ENCODE results near the gene APC. TPM values are rescaled to one million over a fixed set of nuclear protein-coding genes. Genes with fewer than 3 reads are reported as not detected.

Gene APC
- total and polyA plus RNA-seq, 10 of the 15 experiments (the other 5 are each of a cell fraction or from before 2014, with no cell fraction given) = 3.2 to 23.3 (median 13.8) TPM

DNA sequence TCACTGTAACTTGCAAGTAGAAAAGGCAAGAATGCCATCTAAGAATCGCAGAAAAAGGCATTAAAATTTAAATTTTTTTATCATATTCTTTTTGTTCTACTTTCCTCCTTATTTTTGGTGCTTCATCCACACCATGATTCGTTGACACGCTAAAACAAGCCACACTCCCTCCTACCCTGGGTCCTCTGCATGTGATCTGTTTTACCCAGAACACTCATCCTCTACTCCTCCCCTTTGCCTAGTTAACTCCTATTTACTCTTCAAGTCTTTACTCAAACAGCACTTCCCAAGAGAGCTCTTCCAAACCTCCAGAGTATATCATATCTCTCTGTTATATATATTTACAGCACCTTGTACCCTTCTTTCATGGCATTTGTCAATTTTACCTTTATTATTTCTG, 62.0 kb downstream of the APC start (continued):
- TF ChIP-seq SMC3 (IDR thresholded peaks at IDR 0.05; ENCODE audit: borderline replicate concordance, low read length) (no peak), NRF1 (conservative IDR thresholded peaks at IDR 0.05; ENCODE audit: low read depth, low read length) (no peak), MYC (IDR thresholded peaks at IDR 0.05; ENCODE audit: insufficient read depth, insufficient read length, insufficient replicate concordance, low read length, severe bottlenecking) (no peak), CHD4 (IDR thresholded peaks at IDR 0.05) (no peak)

DNA sequence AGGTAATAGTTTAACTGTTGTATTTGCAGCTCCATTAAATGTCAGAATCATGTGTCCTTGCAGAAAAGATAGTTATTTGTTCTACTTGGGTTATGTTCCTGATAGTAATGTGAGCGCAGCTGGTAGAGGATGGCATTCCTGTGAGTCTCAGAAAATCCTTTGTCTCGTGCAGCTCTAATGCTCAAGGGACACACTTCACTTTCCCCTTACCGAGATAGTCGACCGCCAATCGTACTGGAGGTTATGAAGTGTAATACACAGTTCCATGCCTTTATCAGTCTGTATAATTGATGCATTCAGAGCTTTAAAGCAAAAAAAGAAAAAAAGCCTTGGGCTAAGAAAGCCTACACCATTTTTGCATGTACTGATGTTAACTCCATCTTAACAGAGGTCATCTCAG, 63.2 kb downstream of the APC start:
- intact Hi-C loops (cut with micrococcal nuclease; ENCODE audit: unreplicated experiment) = no loop called here
- no peak for FAIRE-seq
- in situ Hi-C loops (cut with MboI) = no loop called here
- BruUV-seq (replicated peaks) = no TSS peak
- H2AFZ ChIP-seq (ENCODE audit: control insufficient read depth, low read depth, low read length) = no peak overlapping the region
- H3K79me2 ChIP-seq (ENCODE audit: control insufficient read depth, insufficient read depth, low read length) = no peaks in the 10 kb centered on the region
- SMC1A ChIA-PET (ENCODE audit: uncharacterized antibody, unreplicated experiment) = interaction anchor here (1.0 to 1.1 kb wide), 2 partner anchors 9 to 44 kb away, joined by 4 read pairs; no protein-coding TSS in a partner anchor
- no peaks in the 10 kb centered on the region for H3K4me1 ChIP-seq (ENCODE audit: control insufficient read depth, insufficient read depth, low read length)
- no peak overlapping the region for H3K9ac ChIP-seq (ENCODE audit: control insufficient read depth, insufficient read depth, low read length)
- H3K4me3 ChIP-seq = no peak overlapping the region
- H3K9me3 ChIP-seq (replicated peaks; ENCODE audit: control insufficient read depth, insufficient read depth, low read length) = no peaks in the 10 kb centered on the region
- RAD21 ChIA-PET (ENCODE audit: unreplicated experiment) = no interaction called here
- H3K27ac ChIP-seq (ENCODE audit: control insufficient read depth, insufficient read depth) = no peak overlapping the region
- no peaks in the 10 kb centered on the region for H4K20me1 ChIP-seq (ENCODE audit: control insufficient read depth, insufficient read depth)
- POLR2A ChIA-PET = no interaction called here
- no peaks in the 10 kb centered on the region for H3K27me3 ChIP-seq (replicated peaks in 1 of 2; ENCODE audit: control insufficient read depth in 2 of 2, insufficient read depth in 2 of 2, low read length in 1 of 2)
- ATAC-seq = no peak
- 96% methylated on average over 6 of the region's 6 CpGs for WGBS (ENCODE audit: insufficient coverage, insufficient replicate concordance, low lambda C conversion rate, missing lambda C conversion rate)
- H3K36me3 ChIP-seq (ENCODE audit: control insufficient read depth in 2 of 2, insufficient read depth in 2 of 2, low read length in 1 of 2) = peaks cover 0 to 4% of the 10 kb centered on the region in 2 experiments; a peak in 1 of 4 replicates
- CTCF ChIA-PET = interaction anchor here (1.0 to 1.1 kb wide), 2 partner anchors 11 to 308 kb away, joined by 3 read pairs; no protein-coding TSS in a partner anchor
- DNase-seq (ENCODE audit: low read depth, low spot score) = no peak
- no peak overlapping the region for H3K4me2 ChIP-seq (ENCODE audit: control insufficient read depth, insufficient read depth)
- TF ChIP-seq, protein P1, sequence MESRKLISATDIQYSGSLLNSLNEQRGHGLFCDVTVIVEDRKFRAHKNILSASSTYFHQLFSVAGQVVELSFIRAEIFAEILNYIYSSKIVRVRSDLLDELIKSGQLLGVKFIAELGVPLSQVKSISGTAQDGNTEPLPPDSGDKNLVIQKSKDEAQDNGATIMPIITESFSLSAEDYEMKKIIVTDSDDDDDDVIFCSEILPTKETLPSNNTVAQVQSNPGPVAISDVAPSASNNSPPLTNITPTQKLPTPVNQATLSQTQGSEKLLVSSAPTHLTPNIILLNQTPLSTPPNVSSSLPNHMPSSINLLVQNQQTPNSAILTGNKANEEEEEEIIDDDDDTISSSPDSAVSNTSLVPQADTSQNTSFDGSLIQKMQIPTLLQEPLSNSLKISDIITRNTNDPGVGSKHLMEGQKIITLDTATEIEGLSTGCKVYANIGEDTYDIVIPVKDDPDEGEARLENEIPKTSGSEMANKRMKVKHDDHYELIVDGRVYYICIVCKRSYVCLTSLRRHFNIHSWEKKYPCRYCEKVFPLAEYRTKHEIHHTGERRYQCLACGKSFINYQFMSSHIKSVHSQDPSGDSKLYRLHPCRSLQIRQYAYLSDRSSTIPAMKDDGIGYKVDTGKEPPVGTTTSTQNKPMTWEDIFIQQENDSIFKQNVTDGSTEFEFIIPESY (IDR thresholded peaks at IDR 0.05) = no peak
- TF ChIP-seq ZNF207 (IDR thresholded peaks at IDR 0.05; ENCODE audit: borderline replicate concordance) (no peak), MYB (IDR thresholded peaks at IDR 0.05; ENCODE audit: borderline replicate concordance, low read depth, low read length) (no peak), JUND (IDR thresholded peaks at IDR 0.05; ENCODE audit: low read depth, low read length) (no peak), WRNIP1 (IDR thresholded peaks at IDR 0.05; ENCODE audit: borderline replicate concordance, low read depth, low read length) (no peak), CBX5 (IDR thresholded peaks at IDR 0.05; ENCODE audit: low read depth) (no peak)
- TF ChIP-seq, protein P2, sequence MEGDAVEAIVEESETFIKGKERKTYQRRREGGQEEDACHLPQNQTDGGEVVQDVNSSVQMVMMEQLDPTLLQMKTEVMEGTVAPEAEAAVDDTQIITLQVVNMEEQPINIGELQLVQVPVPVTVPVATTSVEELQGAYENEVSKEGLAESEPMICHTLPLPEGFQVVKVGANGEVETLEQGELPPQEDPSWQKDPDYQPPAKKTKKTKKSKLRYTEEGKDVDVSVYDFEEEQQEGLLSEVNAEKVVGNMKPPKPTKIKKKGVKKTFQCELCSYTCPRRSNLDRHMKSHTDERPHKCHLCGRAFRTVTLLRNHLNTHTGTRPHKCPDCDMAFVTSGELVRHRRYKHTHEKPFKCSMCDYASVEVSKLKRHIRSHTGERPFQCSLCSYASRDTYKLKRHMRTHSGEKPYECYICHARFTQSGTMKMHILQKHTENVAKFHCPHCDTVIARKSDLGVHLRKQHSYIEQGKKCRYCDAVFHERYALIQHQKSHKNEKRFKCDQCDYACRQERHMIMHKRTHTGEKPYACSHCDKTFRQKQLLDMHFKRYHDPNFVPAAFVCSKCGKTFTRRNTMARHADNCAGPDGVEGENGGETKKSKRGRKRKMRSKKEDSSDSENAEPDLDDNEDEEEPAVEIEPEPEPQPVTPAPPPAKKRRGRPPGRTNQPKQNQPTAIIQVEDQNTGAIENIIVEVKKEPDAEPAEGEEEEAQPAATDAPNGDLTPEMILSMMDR (IDR thresholded peaks at IDR 0.05 in 2 of 3, conservative IDR thresholded peaks at IDR 0.05 in 1 of 3; ENCODE audit: control insufficient read depth in 2 of 3, extremely low read depth in 1 of 3, insufficient read depth in 1 of 3, low read depth in 3 of 3, low read length in 3 of 3) = no peak
- TF ChIP-seq, protein P3, sequence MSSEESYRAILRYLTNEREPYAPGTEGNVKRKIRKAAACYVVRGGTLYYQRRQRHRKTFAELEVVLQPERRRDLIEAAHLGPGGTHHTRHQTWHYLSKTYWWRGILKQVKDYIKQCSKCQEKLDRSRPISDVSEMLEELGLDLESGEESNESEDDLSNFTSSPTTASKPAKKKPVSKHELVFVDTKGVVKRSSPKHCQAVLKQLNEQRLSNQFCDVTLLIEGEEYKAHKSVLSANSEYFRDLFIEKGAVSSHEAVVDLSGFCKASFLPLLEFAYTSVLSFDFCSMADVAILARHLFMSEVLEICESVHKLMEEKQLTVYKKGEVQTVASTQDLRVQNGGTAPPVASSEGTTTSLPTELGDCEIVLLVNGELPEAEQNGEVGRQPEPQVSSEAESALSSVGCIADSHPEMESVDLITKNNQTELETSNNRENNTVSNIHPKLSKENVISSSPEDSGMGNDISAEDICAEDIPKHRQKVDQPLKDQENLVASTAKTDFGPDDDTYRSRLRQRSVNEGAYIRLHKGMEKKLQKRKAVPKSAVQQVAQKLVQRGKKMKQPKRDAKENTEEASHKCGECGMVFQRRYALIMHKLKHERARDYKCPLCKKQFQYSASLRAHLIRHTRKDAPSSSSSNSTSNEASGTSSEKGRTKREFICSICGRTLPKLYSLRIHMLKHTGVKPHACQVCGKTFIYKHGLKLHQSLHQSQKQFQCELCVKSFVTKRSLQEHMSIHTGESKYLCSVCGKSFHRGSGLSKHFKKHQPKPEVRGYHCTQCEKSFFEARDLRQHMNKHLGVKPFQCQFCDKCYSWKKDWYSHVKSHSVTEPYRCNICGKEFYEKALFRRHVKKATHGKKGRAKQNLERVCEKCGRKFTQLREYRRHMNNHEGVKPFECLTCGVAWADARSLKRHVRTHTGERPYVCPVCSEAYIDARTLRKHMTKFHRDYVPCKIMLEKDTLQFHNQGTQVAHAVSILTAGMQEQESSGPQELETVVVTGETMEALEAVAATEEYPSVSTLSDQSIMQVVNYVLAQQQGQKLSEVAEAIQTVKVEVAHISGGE (CRISPR knock-in tag; IDR thresholded peaks at IDR 0.05) = no peak
- TF ChIP-seq, protein P4, sequence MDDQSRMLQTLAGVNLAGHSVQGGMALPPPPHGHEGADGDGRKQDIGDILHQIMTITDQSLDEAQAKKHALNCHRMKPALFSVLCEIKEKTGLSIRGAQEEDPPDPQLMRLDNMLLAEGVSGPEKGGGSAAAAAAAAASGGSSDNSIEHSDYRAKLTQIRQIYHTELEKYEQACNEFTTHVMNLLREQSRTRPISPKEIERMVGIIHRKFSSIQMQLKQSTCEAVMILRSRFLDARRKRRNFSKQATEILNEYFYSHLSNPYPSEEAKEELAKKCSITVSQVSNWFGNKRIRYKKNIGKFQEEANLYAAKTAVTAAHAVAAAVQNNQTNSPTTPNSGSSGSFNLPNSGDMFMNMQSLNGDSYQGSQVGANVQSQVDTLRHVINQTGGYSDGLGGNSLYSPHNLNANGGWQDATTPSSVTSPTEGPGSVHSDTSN (IDR thresholded peaks at IDR 0.05; ENCODE audit: insufficient replicate concordance, low read depth, low read length) = no peak

Data from GM12878 (cell line).